GM12875 (cell line): ENCODE data around the gene TIAM2.

Source experiments
- H3K4me3 ChIP-seq: one replicate; pipeline ENCODE4 v1.5.1; 2011; ENCODE audit warnings: low read depth, low read length, control low read depth
- TF ChIP-seq, protein P1 (sequence below): IDR thresholded peaks from 2 replicates; pipeline ENCODE4 v1.5.1; 2011; ENCODE audit warnings: low read depth, mild to moderate bottlenecking, control low read depth, inconsistent platforms, low read length, moderate library complexity, borderline replicate concordance; ENCODE audit not compliant: insufficient read depth

TIAM2 gene

DNA sequence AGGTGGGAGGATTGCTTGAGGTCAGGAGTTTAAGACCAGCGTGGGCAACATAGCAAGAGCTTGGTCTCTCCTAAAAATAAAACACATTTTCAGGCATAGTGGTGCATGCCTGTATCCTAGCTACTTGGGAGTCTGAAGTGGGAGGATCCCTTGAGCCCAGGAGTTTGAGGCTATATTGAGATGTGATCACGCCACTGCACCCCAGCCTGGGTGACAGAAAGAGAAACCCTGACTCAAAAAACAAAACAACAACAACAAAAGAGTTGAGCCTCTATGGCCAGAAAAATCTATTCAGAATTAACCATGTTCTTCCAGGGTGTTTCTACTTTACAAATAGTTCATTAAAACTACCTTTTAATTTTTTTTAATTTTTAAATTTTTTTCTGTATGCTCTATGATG, 60.6 kb downstream of the TIAM2 start:
- H3K4me3 ChIP-seq, result no peak overlapping the region
- TF ChIP-seq, protein P1, sequence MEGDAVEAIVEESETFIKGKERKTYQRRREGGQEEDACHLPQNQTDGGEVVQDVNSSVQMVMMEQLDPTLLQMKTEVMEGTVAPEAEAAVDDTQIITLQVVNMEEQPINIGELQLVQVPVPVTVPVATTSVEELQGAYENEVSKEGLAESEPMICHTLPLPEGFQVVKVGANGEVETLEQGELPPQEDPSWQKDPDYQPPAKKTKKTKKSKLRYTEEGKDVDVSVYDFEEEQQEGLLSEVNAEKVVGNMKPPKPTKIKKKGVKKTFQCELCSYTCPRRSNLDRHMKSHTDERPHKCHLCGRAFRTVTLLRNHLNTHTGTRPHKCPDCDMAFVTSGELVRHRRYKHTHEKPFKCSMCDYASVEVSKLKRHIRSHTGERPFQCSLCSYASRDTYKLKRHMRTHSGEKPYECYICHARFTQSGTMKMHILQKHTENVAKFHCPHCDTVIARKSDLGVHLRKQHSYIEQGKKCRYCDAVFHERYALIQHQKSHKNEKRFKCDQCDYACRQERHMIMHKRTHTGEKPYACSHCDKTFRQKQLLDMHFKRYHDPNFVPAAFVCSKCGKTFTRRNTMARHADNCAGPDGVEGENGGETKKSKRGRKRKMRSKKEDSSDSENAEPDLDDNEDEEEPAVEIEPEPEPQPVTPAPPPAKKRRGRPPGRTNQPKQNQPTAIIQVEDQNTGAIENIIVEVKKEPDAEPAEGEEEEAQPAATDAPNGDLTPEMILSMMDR, result no peak

- TF ChIP-seq, protein P1, result no peak
- no peak overlapping the region for H3K4me3 ChIP-seq
Measured at GRCh38 chr6:155056756-155057155, 61.6 kb downstream of the TIAM2 start.

- no peak overlapping the region for H3K4me3 ChIP-seq
- TF ChIP-seq, protein P1, result no peak
Measured at GRCh38 chr6:155061381-155061780, 66.3 kb downstream of the TIAM2 start.

DNA sequence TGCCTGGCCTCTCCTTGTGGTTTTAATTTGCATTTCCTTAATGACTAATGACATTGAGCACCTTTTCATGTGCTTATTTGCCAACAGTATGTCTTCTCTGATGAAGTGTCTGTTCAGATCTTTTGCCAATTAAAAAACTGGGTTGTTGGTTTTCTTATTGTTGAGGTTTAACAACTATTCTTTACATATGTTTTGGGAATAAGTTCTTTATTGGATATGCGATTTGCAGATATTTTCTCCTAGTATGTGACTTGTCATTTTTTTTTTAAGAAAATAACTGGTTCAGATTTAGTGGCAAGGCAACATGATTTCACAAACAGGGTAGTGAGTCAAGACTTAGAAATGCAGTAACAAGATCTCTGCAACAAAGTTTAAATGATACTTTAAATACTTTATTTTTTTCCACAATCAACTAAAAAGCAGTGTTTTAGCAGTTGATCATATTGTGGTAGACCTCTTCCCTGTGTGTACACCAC, 67.8 kb downstream of the TIAM2 start:
- no peak overlapping the region for H3K4me3 ChIP-seq
- TF ChIP-seq, protein P1, result no peak

DNA sequence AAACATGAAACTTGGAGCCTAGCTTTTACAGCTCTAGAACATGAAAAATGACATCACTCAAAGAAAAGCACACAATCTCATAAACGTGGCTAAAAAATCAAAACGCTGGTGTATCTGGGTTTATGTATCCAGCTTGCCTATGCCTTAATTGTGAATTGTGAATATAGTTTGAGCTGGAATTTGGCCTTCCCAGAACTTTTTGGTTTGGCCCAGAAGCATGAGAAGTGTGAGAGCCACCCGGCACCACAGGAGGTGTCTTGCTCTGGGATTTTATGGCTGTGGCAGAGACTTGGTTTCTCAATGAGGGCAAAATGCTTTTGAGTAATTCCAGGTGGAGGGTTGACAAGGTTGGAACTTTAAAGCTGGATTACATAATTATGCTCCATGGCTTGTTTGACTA, 69.2 kb downstream of the TIAM2 start:
- TF ChIP-seq, protein P1, result no peak
- no peak overlapping the region for H3K4me3 ChIP-seq

DNA sequence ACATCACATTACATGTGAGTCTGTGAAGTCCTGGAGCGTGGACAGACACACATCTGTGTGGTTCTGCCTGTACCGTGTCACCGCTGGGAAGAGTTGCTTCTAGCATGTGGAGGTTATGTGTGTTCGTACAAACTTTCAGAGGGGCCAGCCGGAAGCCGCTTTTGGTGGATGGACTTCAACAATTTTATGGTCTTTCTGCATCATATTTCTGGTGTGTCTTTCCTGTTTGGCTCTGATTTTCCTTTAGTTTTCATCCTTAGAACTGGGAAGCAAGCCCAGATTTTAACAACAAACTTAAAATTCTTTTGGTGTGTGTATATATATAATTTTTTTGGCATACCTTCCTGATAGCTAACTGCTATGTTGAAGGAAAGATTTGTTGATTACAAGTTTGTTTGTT, 71.2 kb downstream of the TIAM2 start:
- H3K4me3 ChIP-seq, result no peak overlapping the region
- TF ChIP-seq, protein P1, result no peak

- no peak overlapping the region for H3K4me3 ChIP-seq
- TF ChIP-seq, protein P1, result no peak
Measured at GRCh38 chr6:155066921-155067680, 72.0 kb downstream of the TIAM2 start.
